ENCODE data around the gene HOXD9. TPM values are rescaled to one million over a fixed set of nuclear protein-coding genes. Genes with fewer than 3 reads are reported as not detected.

Gene HOXD9
- polyA plus RNA-seq, 5 donors: 0.44 to 1.2 (median 0.88) TPM

GRCh38 chr2:176165370-176166050 lies 43.0 kb downstream of the HOXD9 start:
- DNase-seq: no peak

- DNase-seq: no peak
Observed at GRCh38 chr2:176166272-176166671, 43.8 kb downstream of the HOXD9 start.

- no peak for DNase-seq
Observed at GRCh38 chr2:176167398-176167797, 44.9 kb downstream of the HOXD9 start.

- DNase-seq: no peak
Observed at GRCh38 chr2:176169181-176169580, 46.7 kb downstream of the HOXD9 start.

GRCh38 chr2:176169711-176170110 lies 47.2 kb downstream of the HOXD9 start:
- no peak for DNase-seq

GRCh38 chr2:176170602-176171305 lies 48.2 kb downstream of the HOXD9 start:
- DNase-seq: no peak

GRCh38 chr2:176171351-176172006 lies 49.0 kb downstream of the HOXD9 start:
- no peak for DNase-seq

GRCh38 chr2:176172007-176172894 lies 49.7 kb downstream of the HOXD9 start:
- DNase-seq: no peak

- DNase-seq: no peak
Observed at GRCh38 chr2:176172895-176173566, 50.5 kb downstream of the HOXD9 start.

- no peak for DNase-seq
Observed at GRCh38 chr2:176173567-176174381, 51.3 kb downstream of the HOXD9 start.

GRCh38 chr2:176174382-176174823 lies 51.9 kb downstream of the HOXD9 start:
- no peak for DNase-seq

Other genes with a start within 250 kb of the HOXD9 start
- gene LNPK, start 120.5 kb upstream of the HOXD9 start, polyA plus RNA-seq (ENCODE audit: insufficient read depth in 1 of 5, insufficient read length in 5 of 5, low replicate concordance in 1 of 5): 10 to 100 TPM; 26.3 to 49.9 (median 45.9) TPM
- under 1 TPM in 1 of 5 donors, not detected in 4; 0.03 TPM for gene EVX2, start 38.8 kb upstream of the HOXD9 start, polyA plus RNA-seq (ENCODE audit: insufficient read depth in 1 of 5, insufficient read length in 5 of 5, low replicate concordance in 1 of 5)
- not detected for gene HOXD13, start 30.0 kb upstream of the HOXD9 start, polyA plus RNA-seq (ENCODE audit: insufficient read depth in 1 of 5, insufficient read length in 5 of 5, low replicate concordance in 1 of 5)
- not detected for gene HOXD12, start 22.9 kb upstream of the HOXD9 start, polyA plus RNA-seq (ENCODE audit: insufficient read depth in 1 of 5, insufficient read length in 5 of 5, low replicate concordance in 1 of 5)
- under 1 TPM in 1 of 5 donors, not detected in 4; 0.28 TPM for gene HOXD11, start 15.4 kb upstream of the HOXD9 start, polyA plus RNA-seq (ENCODE audit: insufficient read depth in 1 of 5, insufficient read length in 5 of 5, low replicate concordance in 1 of 5)
- under 1 TPM in 4 of 5 donors, not detected in 1; 0.06 to 0.75 (median 0.14) TPM for gene HOXD10, start 5.9 kb upstream of the HOXD9 start, polyA plus RNA-seq (ENCODE audit: insufficient read depth in 1 of 5, insufficient read length in 5 of 5, low replicate concordance in 1 of 5)
- 1 to 10 TPM; 1.1 to 1.6 (median 1.5) TPM for gene HOXD8, start 7.0 kb downstream of the HOXD9 start, polyA plus RNA-seq (ENCODE audit: insufficient read depth in 1 of 5, insufficient read length in 5 of 5, low replicate concordance in 1 of 5)
- gene HOXD4, start 28.8 kb downstream of the HOXD9 start, polyA plus RNA-seq (ENCODE audit: insufficient read depth in 1 of 5, insufficient read length in 5 of 5, low replicate concordance in 1 of 5): under 1 TPM; 0.35 to 0.99 (median 0.52) TPM
- gene HOXD3, start 34.6 kb downstream of the HOXD9 start, polyA plus RNA-seq (ENCODE audit: insufficient read depth in 1 of 5, insufficient read length in 5 of 5, low replicate concordance in 1 of 5): under 1 TPM; 0.15 to 0.49 (median 0.22) TPM
- 1 to 10 TPM; 1.3 to 3.5 (median 1.7) TPM for gene HOXD1, start 65.9 kb downstream of the HOXD9 start, polyA plus RNA-seq (ENCODE audit: insufficient read depth in 1 of 5, insufficient read length in 5 of 5, low replicate concordance in 1 of 5)
- gene MTX2, start 146.7 kb downstream of the HOXD9 start, polyA plus RNA-seq (ENCODE audit: insufficient read depth in 1 of 5, insufficient read length in 5 of 5, low replicate concordance in 1 of 5): 10 to 100 TPM; 49.5 to 76.4 (median 54.5) TPM

Measured in right lung (tissue), 5 donors.